Measurements from ENCODE around the gene SLC35D2. TPM values are rescaled to one million over a fixed set of nuclear protein-coding genes. Genes with fewer than 3 reads are reported as not detected.

Gene SLC35D2
- total RNA-seq, 3 donors from 2014 or later, result 53.5 to 112 (median 82.8) TPM

DNA sequence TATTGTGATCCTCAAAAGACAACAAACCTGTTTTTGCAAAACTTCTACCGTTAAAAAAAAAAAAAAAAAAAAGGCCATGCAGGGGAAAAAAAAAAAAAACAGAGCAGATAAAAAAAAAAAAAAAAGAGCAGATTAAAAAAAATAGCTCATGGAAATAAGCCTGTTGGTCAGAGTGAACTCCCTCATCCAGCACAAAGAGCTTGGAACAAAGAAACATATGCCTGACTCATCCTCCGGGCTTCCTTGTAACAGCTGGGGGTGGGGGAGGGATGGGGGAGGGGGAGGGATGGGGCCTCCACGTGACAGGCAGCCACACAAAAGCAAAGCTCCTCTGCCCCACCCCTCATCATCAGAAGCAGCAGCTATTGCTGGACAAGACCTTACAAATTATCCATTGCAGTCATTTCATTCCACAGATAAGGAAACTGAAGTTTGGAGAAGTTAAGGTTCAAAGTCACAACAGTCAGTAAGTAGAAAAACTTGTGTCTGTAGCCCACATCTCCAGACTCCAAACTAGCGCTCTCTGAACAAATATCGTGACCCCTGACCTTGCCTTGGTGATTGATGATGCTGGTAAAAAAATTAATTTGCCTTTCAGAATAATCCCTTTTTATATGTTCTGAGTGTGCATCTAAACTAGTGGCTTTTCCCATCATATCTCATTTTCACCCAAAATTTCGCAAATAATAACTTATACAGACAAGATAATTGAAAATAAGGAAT is 38.9 kb downstream of the SLC35D2 start:
- peak; percentile 87 for ATAC-seq

DNA sequence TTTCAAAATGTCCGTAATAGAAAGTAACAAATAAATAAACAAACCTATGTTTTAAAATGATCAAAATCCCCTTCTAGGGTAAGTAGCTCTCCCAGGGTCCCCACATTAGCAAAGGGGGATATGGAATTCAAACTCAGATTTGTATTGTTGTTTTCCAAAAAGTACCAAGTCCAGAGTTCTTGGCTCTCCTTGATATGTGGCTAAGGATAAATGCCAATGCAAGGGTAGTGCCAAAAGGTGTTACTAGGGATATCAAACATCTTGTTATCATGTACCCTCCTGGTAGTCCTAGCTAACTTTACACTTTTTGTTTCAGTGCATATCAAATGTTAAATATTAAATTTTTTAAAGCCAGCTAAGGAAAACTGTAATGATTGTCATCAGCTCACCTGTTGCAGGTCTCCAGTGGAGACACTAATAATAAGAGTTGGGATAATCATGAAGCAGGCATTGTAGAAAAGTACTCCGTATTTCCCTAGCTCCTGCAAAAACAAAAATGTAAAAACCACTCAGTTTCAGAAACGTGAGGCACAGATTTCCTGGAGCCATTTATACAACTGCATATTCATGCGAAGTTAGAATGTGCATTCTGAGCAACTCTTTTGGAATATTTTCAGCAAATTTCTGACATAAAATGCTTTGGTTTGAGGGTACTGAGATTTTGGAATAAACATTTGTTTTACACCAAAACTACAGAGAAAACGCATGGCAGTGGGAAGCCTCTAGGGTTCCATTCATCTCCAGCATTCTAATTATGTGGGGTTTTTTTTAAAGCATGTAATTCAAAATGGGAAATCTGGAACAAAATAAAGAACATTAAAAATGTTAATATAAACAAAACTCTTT is 39.8 kb downstream of the SLC35D2 start:
- Histone ChIP-seq H3K4me3 (no peak overlapping the region), H3K36me3 (ENCODE audit: low read depth) (no peaks in the 10 kb centered on the region), H3K4me1 (ENCODE audit: low read depth) (peaks cover 6% of the 10 kb centered on the region), H3K9me3 (no peaks in the 10 kb centered on the region)
- intact Hi-C loops (cut with DNase I, micrococcal nuclease), result no loop called here
- DNase-seq (no peak), ATAC-seq (no peak)
- TF ChIP-seq, protein P1, sequence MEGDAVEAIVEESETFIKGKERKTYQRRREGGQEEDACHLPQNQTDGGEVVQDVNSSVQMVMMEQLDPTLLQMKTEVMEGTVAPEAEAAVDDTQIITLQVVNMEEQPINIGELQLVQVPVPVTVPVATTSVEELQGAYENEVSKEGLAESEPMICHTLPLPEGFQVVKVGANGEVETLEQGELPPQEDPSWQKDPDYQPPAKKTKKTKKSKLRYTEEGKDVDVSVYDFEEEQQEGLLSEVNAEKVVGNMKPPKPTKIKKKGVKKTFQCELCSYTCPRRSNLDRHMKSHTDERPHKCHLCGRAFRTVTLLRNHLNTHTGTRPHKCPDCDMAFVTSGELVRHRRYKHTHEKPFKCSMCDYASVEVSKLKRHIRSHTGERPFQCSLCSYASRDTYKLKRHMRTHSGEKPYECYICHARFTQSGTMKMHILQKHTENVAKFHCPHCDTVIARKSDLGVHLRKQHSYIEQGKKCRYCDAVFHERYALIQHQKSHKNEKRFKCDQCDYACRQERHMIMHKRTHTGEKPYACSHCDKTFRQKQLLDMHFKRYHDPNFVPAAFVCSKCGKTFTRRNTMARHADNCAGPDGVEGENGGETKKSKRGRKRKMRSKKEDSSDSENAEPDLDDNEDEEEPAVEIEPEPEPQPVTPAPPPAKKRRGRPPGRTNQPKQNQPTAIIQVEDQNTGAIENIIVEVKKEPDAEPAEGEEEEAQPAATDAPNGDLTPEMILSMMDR (IDR thresholded peaks at IDR 0.05), result no peak

More for the DNA sequence above, 38.9 kb downstream of the SLC35D2 start:
- Histone ChIP-seq H3K4me3 (no peak overlapping the region), H3K36me3 (ENCODE audit: low read depth) (no peaks in the 10 kb centered on the region), H3K4me1 (ENCODE audit: low read depth) (peaks cover 6% of the 10 kb centered on the region), H3K9me3 (no peaks in the 10 kb centered on the region)
- TF ChIP-seq, protein P1 (IDR thresholded peaks at IDR 0.05), result no peak
- intact Hi-C loops (cut with DNase I, micrococcal nuclease), result no loop called here
- peak in 2 of 3 donors; percentile 40 to 41 for DNase-seq

DNA sequence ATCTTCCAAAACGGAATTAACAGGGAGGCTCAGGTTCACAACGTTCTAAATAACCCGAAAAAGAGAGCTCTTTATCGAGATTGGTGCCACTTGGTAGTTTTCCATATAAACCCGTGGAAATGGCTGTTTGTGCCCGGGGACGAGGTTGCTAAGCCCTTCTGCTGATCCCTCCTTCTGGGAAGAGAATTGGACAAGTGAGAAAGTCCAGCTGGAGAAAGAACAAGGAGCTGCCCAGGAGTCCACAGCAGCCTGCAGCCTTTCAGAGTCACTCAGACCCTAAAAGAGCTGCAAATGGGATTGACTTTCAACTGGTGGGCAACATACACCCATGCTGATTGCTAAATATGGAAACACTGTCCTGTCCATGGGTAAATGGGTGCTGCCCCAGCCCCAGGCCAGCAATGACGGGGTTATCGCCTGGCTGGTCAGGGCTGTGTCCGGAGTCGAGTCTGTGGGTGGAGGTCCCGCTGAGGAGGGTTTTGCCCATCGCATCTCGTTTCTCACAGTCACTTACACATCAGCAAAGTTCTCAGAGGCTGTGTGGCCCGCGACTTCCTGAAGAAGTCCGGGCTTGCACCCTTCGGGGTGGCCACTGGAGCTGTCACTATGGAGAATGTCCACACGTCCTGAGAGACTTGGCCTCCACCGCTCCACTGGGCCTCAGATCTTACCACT is 40.8 kb downstream of the SLC35D2 start:
- TF ChIP-seq, protein P1 (IDR thresholded peaks at IDR 0.05), result no peak
- H3K9me3 ChIP-seq, result no peaks in the 10 kb centered on the region
- ATAC-seq (no peak), DNase-seq (peak in 1 of 3 donors; percentile 18)
- H3K36me3 ChIP-seq (ENCODE audit: low read depth), result no peaks in the 10 kb centered on the region
- H3K4me1 ChIP-seq (ENCODE audit: low read depth), result peaks cover 6% of the 10 kb centered on the region
- intact Hi-C loops (cut with DNase I, micrococcal nuclease), result no loop called here
- no peak overlapping the region for H3K4me3 ChIP-seq

DNA sequence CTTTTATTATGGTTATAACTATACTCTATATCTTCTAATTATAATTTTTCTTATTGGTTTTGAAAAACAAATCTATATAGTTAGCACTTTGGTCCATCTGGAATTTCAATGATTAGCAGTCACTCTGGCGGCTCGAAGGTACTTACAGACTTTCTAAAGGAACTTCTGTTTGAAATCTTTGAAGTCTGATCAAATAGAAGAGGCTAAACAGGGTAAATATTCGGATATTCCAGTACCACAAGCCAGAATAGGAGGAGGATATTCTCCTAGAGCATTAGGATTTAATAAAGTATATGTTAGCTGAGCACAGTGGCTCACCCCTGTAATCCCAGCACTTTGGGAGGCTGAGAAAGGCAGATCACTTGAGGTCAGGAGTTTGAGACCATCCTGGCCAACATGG is 42.8 kb downstream of the SLC35D2 start:
- no peaks in the 10 kb centered on the region for H3K36me3 ChIP-seq (ENCODE audit: low read depth)
- DNase-seq, result no peak
- peaks cover 6% of the 10 kb centered on the region for H3K4me1 ChIP-seq (ENCODE audit: low read depth)
- TF ChIP-seq, protein P1 (IDR thresholded peaks at IDR 0.05), result no peak
- no peak for ATAC-seq
- H3K4me3 ChIP-seq, result no peak overlapping the region
- H3K9me3 ChIP-seq, result no peaks in the 10 kb centered on the region
- intact Hi-C loops (cut with DNase I, micrococcal nuclease), result no loop called here

DNA sequence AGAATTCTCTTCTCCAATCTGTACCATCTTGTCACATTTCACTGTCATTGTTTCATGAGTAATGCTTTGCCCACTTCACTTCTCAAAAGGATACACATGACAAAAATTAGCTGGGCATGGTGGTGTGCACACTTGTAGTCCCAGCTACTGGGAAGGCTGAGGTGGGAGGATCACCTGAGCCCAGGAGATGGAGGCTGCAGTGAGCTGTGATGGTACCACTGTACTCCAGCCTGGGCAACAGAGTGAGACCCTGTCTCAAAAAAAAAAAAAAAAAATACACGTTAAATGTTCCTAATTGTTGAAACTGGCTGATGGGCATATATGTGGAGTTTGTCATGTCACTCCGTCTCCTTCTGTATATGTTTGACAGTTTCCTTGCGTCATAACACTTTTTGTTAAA is 45.2 kb downstream of the SLC35D2 start:
- TF ChIP-seq, protein P1 (IDR thresholded peaks at IDR 0.05), result no peak
- DNase-seq, result no peak
- no peaks in the 10 kb centered on the region for H3K36me3 ChIP-seq (ENCODE audit: low read depth)
- no peaks in the 10 kb centered on the region for H3K9me3 ChIP-seq
- no peaks in the 10 kb centered on the region for H3K4me1 ChIP-seq (ENCODE audit: low read depth)
- intact Hi-C loops (cut with DNase I, micrococcal nuclease), result no loop called here
- no peak overlapping the region for H3K4me3 ChIP-seq
- ATAC-seq, result no peak

Data from mucosa of descending colon (tissue), 3 donors.